Thymus (tissue), 11 donors: Measurements from ENCODE around the gene CHSY1. TPM values are rescaled to one million over a fixed set of nuclear protein-coding genes. Genes with fewer than 3 reads are reported as not detected.

Source experiments
- DNase-seq, 9 donors: peaks; one replicate each; pipeline ENCODE4 v3.0.0-alpha.2; 2013; ENCODE audit warnings: low spot score in 9 of 9, low read depth in 6 of 9, missing footprints in 1 of 9
- H3K27ac ChIP-seq, 2 donors: one replicate each; pipeline ENCODE4 v1.5.1; 2013; ENCODE audit warnings: control low read depth in 1 of 2, low read depth in 1 of 2, low read length in 1 of 2, mild to moderate bottlenecking in 1 of 2, moderate library complexity in 1 of 2
- H3K27me3 ChIP-seq, 2 donors: one replicate each; pipeline ENCODE4 v1.5.1; 2013; ENCODE audit warnings: low read length in 1 of 2; ENCODE audit not compliant: control insufficient read depth in 2 of 2, insufficient read depth in 1 of 2
- H3K36me3 ChIP-seq, 2 donors: one replicate each; pipeline ENCODE4 v1.5.1; 2013; ENCODE audit warnings: low read length in 1 of 2, mild to moderate bottlenecking in 1 of 2, moderate library complexity in 1 of 2; ENCODE audit not compliant: control insufficient read depth in 2 of 2, insufficient read depth in 2 of 2
- H3K4me1 ChIP-seq, 2 donors: one replicate each; pipeline ENCODE4 v1.5.1; 2013; ENCODE audit warnings: low read length in 2 of 2; ENCODE audit not compliant: control insufficient read depth in 2 of 2, insufficient read depth in 2 of 2
- H3K4me3 ChIP-seq, 2 donors: one replicate each; pipeline ENCODE4 v1.5.1; 2013; ENCODE audit warnings: low read length in 2 of 2, control low read depth in 1 of 2, mild to moderate bottlenecking in 1 of 2
- H3K9me3 ChIP-seq, 2 donors: one replicate each; pipeline ENCODE4 v1.5.1; 2013; ENCODE audit warnings: low read length in 1 of 2, mild to moderate bottlenecking in 1 of 2; ENCODE audit not compliant: control insufficient read depth in 2 of 2, insufficient read depth in 1 of 2
- WGBS: extraction: QIAGEN DNeasy Blood & Tissue Kit; methylation state at CpG from one replicate; pipeline ENCODE4 v1.1.7; 2013; 5-methylcytosine and 5-hydroxymethylcytosine counted together
- polyA plus RNA-seq: library from polyadenylated mRNA; stranded (reverse); fragments of 200-250 nt; gene quantifications from one replicate; pipeline ENCODE4 v1.2.3, GENCODE V29; 2013
- total RNA-seq: library from RNA; stranded (reverse); fragments of 120-200 nt; gene quantifications from one replicate; pipeline ENCODE4 v1.2.4, GENCODE V29; 2013
- donor health status: healthy.

Gene CHSY1
- total and polyA plus RNA-seq, 2 donors, result 13.1 to 14.9 TPM

GRCh38 chr15:101142711-101143110 lies 109.1 kb downstream of the CHSY1 start:
- WGBS, result 69% methylated on average over 2 of the region's 2 CpGs
- no peak for DNase-seq
- Histone ChIP-seq H3K4me1 (peaks cover 0 to under 1% of the 10 kb centered on the region in 2 donors), H3K4me3 (no peak overlapping the region), H3K27ac (no peak overlapping the region), H3K27me3 (no peaks in the 10 kb centered on the region), H3K9me3 (no peaks in the 10 kb centered on the region), H3K36me3 (no peaks in the 10 kb centered on the region)

GRCh38 chr15:101141926-101142527 lies 109.8 kb downstream of the CHSY1 start:
- Histone ChIP-seq H3K4me1 (peaks cover 0 to 7% of the 10 kb centered on the region in 2 donors), H3K27me3 (no peaks in the 10 kb centered on the region), H3K27ac (no peak overlapping the region), H3K9me3 (no peaks in the 10 kb centered on the region), H3K36me3 (no peaks in the 10 kb centered on the region), H3K4me3 (no peak overlapping the region)
- no peak for DNase-seq

GRCh38 chr15:101140697-101141065 lies 111.2 kb downstream of the CHSY1 start:
- no peaks in the 10 kb centered on the region for H3K9me3 ChIP-seq
- no peak overlapping the region for H3K4me3 ChIP-seq
- no peaks in the 10 kb centered on the region for H3K27me3 ChIP-seq
- peaks cover 0 to 10% of the 10 kb centered on the region in 2 donors for H3K4me1 ChIP-seq
- H3K27ac ChIP-seq, result no peak overlapping the region
- DNase-seq, result no peak
- 98% methylated on average over 2 of the region's 2 CpGs for WGBS
- H3K36me3 ChIP-seq, result no peaks in the 10 kb centered on the region

GRCh38 chr15:101139986-101140696 lies 111.7 kb downstream of the CHSY1 start:
- Histone ChIP-seq H3K27ac (no peak overlapping the region), H3K27me3 (no peaks in the 10 kb centered on the region), H3K4me3 (no peak overlapping the region), H3K36me3 (no peaks in the 10 kb centered on the region), H3K9me3 (no peaks in the 10 kb centered on the region), H3K4me1 (peaks cover 0 to 10% of the 10 kb centered on the region in 2 donors)
- DNase-seq, result no peak
- 92% methylated on average over 15 of the region's 15 CpGs for WGBS

- 84% methylated on average over 22 of the region's 22 CpGs for WGBS
- DNase-seq, result no peak
Observed at GRCh38 chr15:101138913-101139880, 112.7 kb downstream of the CHSY1 start.

GRCh38 chr15:101138086-101138660 lies 113.7 kb downstream of the CHSY1 start:
- 90% methylated on average over 14 of the region's 14 CpGs for WGBS
- Histone ChIP-seq H3K36me3 (no peaks in the 10 kb centered on the region), H3K4me1 (peaks cover 0 to 10% of the 10 kb centered on the region in 2 donors), H3K4me3 (no peak overlapping the region), H3K9me3 (peaks cover 0 to 6% of the 10 kb centered on the region in 2 donors), H3K27me3 (no peaks in the 10 kb centered on the region), H3K27ac (no peak overlapping the region)
- no peak for DNase-seq

More at GRCh38 chr15:101138913-101139880, 112.7 kb downstream of the CHSY1 start:
- Histone ChIP-seq H3K9me3 (peaks cover 0 to under 1% of the 10 kb centered on the region in 2 donors), H3K4me3 (no peak overlapping the region), H3K27me3 (no peaks in the 10 kb centered on the region), H3K36me3 (no peaks in the 10 kb centered on the region), H3K27ac (no peak overlapping the region), H3K4me1 (peaks cover 0 to 10% of the 10 kb centered on the region in 2 donors)

- H3K27ac ChIP-seq, result no peak overlapping the region
- peak in 1 of 9 donors; percentile 40 for DNase-seq
- H3K9me3 ChIP-seq, result peaks cover 0 to 6% of the 10 kb centered on the region in 2 donors
- H3K4me3 ChIP-seq, result no peak overlapping the region
- peaks cover 0 to 10% of the 10 kb centered on the region in 2 donors for H3K4me1 ChIP-seq
- no peaks in the 10 kb centered on the region for H3K27me3 ChIP-seq
- no peaks in the 10 kb centered on the region for H3K36me3 ChIP-seq
- WGBS, result 23% methylated on average over 16 of the region's 16 CpGs
Observed at GRCh38 chr15:101137312-101137940, 114.4 kb downstream of the CHSY1 start.

GRCh38 chr15:101136381-101137268 lies 115.2 kb downstream of the CHSY1 start:
- H3K4me3 ChIP-seq, result no peak overlapping the region
- no peaks in the 10 kb centered on the region for H3K36me3 ChIP-seq
- H3K4me1 ChIP-seq, result peaks cover 0 to 10% of the 10 kb centered on the region in 2 donors
- WGBS, result 81% methylated on average over 14 of the region's 14 CpGs
- H3K27ac ChIP-seq, result no peak overlapping the region
- no peak for DNase-seq
- no peaks in the 10 kb centered on the region for H3K27me3 ChIP-seq
- H3K9me3 ChIP-seq, result peaks cover 0 to 6% of the 10 kb centered on the region in 2 donors
